ENCODE data around the gene PDE9A. TPM values are rescaled to one million over a fixed set of nuclear protein-coding genes. Genes with fewer than 3 reads are reported as not detected.

PDE9A gene
- total RNA-seq, 1 experiment from 2014 or later: 44.8 TPM

DNA sequence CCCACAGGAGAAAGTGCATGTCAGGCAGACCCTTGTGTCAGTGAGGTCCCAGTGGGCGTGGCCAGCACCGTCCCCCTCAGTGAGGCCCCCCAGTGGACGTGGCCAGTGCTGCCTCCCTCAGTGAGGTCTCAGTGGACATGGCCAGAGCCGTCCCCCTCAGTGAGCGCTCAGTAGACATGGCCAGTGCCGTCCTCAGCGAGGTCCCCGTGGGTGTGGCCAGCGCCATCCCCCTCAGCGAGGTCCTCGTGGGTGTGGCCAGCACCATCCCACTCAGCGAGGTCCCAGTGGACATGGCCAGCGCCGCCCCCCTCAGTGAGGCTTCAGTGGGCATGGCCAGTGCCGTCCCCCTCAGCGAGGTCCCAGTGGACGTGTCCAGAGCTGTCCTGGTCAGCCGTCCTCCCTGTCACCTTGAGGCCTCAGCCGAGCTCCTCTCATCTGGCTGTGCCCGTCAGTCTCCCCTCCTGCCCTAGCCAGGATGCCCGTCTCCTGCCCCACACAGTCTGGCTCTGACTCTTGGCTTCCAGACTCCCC lies 35.5 kb downstream of the PDE9A start:
- DNase-seq (ENCODE audit: low spot score) (peak; percentile 53), ATAC-seq (no peak; the same call in 1 of the 2 replicates)
- no peaks in the 10 kb centered on the region for H3K4me1 Mint-ChIP-seq
- H3K9me3 Mint-ChIP-seq: no peaks in the 10 kb centered on the region
- no peak overlapping the region for H3K4me3 Mint-ChIP-seq
- H3K27me3 Mint-ChIP-seq (ENCODE audit: low read depth): no peaks in the 10 kb centered on the region
- peaks cover 25% of the 10 kb centered on the region for H3K36me3 Mint-ChIP-seq
- ChIA-PET CTCF (interaction anchor here (1.2 kb wide), 1 partner anchor 96 kb away, joined by 3 read pairs; no protein-coding TSS in a partner anchor), POLR2A (no interaction called here)
- TF ChIP-seq, protein P1, sequence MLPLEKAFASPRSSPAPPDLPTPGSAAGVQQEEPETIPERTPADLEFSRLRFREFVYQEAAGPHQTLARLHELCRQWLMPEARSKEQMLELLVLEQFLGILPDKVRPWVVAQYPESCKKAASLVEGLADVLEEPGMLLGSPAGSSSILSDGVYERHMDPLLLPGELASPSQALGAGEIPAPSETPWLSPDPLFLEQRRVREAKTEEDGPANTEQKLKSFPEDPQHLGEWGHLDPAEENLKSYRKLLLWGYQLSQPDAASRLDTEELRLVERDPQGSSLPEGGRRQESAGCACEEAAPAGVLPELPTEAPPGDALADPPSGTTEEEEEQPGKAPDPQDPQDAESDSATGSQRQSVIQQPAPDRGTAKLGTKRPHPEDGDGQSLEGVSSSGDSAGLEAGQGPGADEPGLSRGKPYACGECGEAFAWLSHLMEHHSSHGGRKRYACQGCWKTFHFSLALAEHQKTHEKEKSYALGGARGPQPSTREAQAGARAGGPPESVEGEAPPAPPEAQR (CRISPR knock-in tag; IDR thresholded peaks at IDR 0.05): no peak
- TF ChIP-seq, protein P2, sequence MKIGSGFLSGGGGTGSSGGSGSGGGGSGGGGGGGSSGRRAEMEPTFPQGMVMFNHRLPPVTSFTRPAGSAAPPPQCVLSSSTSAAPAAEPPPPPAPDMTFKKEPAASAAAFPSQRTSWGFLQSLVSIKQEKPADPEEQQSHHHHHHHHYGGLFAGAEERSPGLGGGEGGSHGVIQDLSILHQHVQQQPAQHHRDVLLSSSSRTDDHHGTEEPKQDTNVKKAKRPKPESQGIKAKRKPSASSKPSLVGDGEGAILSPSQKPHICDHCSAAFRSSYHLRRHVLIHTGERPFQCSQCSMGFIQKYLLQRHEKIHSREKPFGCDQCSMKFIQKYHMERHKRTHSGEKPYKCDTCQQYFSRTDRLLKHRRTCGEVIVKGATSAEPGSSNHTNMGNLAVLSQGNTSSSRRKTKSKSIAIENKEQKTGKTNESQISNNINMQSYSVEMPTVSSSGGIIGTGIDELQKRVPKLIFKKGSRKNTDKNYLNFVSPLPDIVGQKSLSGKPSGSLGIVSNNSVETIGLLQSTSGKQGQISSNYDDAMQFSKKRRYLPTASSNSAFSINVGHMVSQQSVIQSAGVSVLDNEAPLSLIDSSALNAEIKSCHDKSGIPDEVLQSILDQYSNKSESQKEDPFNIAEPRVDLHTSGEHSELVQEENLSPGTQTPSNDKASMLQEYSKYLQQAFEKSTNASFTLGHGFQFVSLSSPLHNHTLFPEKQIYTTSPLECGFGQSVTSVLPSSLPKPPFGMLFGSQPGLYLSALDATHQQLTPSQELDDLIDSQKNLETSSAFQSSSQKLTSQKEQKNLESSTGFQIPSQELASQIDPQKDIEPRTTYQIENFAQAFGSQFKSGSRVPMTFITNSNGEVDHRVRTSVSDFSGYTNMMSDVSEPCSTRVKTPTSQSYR (CRISPR knock-in tag; IDR thresholded peaks at IDR 0.05): no peak
- TF ChIP-seq NR1H2 (CRISPR knock-in tag; IDR thresholded peaks at IDR 0.05) (no peak), ELF4 (CRISPR knock-in tag; IDR thresholded peaks at IDR 0.05; ENCODE audit: low read depth) (no peak), TP53 (CRISPR knock-in tag; IDR thresholded peaks at IDR 0.05) (no peak), NFE2L1 (CRISPR knock-in tag; IDR thresholded peaks at IDR 0.05) (no peak), ZNF219 (CRISPR knock-in tag; IDR thresholded peaks at IDR 0.05; ENCODE audit: borderline replicate concordance) (no peak), ZNF317 (CRISPR knock-in tag; IDR thresholded peaks at IDR 0.05; ENCODE audit: borderline replicate concordance, low read depth) (no peak), SMAD3 (CRISPR knock-in tag; IDR thresholded peaks at IDR 0.05; ENCODE audit: borderline replicate concordance) (no peak), ETV6 (CRISPR knock-in tag; IDR thresholded peaks at IDR 0.05) (no peak), NR2C2 (CRISPR knock-in tag; IDR thresholded peaks at IDR 0.05) (no peak), ZBTB21 (CRISPR knock-in tag; IDR thresholded peaks at IDR 0.05; ENCODE audit: borderline replicate concordance) (no peak), RORB (CRISPR knock-in tag; IDR thresholded peaks at IDR 0.05) (no peak), NFYB (CRISPR knock-in tag; conservative IDR thresholded peaks at IDR 0.05; ENCODE audit: low read depth) (no peak)
- TF ChIP-seq, protein P3, sequence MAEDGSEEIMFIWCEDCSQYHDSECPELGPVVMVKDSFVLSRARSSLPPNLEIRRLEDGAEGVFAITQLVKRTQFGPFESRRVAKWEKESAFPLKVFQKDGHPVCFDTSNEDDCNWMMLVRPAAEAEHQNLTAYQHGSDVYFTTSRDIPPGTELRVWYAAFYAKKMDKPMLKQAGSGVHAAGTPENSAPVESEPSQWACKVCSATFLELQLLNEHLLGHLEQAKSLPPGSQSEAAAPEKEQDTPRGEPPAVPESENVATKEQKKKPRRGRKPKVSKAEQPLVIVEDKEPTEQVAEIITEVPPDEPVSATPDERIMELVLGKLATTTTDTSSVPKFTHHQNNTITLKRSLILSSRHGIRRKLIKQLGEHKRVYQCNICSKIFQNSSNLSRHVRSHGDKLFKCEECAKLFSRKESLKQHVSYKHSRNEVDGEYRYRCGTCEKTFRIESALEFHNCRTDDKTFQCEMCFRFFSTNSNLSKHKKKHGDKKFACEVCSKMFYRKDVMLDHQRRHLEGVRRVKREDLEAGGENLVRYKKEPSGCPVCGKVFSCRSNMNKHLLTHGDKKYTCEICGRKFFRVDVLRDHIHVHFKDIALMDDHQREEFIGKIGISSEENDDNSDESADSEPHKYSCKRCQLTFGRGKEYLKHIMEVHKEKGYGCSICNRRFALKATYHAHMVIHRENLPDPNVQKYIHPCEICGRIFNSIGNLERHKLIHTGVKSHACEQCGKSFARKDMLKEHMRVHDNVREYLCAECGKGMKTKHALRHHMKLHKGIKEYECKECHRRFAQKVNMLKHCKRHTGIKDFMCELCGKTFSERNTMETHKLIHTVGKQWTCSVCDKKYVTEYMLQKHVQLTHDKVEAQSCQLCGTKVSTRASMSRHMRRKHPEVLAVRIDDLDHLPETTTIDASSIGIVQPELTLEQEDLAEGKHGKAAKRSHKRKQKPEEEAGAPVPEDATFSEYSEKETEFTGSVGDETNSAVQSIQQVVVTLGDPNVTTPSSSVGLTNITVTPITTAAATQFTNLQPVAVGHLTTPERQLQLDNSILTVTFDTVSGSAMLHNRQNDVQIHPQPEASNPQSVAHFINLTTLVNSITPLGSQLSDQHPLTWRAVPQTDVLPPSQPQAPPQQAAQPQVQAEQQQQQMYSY (CRISPR knock-in tag; IDR thresholded peaks at IDR 0.05): no peak
- TF ChIP-seq, protein P4, sequence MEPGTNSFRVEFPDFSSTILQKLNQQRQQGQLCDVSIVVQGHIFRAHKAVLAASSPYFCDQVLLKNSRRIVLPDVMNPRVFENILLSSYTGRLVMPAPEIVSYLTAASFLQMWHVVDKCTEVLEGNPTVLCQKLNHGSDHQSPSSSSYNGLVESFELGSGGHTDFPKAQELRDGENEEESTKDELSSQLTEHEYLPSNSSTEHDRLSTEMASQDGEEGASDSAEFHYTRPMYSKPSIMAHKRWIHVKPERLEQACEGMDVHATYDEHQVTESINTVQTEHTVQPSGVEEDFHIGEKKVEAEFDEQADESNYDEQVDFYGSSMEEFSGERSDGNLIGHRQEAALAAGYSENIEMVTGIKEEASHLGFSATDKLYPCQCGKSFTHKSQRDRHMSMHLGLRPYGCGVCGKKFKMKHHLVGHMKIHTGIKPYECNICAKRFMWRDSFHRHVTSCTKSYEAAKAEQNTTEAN (CRISPR knock-in tag; IDR thresholded peaks at IDR 0.05): no peak
- TF ChIP-seq, protein P5, sequence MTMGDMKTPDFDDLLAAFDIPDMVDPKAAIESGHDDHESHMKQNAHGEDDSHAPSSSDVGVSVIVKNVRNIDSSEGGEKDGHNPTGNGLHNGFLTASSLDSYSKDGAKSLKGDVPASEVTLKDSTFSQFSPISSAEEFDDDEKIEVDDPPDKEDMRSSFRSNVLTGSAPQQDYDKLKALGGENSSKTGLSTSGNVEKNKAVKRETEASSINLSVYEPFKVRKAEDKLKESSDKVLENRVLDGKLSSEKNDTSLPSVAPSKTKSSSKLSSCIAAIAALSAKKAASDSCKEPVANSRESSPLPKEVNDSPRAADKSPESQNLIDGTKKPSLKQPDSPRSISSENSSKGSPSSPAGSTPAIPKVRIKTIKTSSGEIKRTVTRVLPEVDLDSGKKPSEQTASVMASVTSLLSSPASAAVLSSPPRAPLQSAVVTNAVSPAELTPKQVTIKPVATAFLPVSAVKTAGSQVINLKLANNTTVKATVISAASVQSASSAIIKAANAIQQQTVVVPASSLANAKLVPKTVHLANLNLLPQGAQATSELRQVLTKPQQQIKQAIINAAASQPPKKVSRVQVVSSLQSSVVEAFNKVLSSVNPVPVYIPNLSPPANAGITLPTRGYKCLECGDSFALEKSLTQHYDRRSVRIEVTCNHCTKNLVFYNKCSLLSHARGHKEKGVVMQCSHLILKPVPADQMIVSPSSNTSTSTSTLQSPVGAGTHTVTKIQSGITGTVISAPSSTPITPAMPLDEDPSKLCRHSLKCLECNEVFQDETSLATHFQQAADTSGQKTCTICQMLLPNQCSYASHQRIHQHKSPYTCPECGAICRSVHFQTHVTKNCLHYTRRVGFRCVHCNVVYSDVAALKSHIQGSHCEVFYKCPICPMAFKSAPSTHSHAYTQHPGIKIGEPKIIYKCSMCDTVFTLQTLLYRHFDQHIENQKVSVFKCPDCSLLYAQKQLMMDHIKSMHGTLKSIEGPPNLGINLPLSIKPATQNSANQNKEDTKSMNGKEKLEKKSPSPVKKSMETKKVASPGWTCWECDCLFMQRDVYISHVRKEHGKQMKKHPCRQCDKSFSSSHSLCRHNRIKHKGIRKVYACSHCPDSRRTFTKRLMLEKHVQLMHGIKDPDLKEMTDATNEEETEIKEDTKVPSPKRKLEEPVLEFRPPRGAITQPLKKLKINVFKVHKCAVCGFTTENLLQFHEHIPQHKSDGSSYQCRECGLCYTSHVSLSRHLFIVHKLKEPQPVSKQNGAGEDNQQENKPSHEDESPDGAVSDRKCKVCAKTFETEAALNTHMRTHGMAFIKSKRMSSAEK (CRISPR knock-in tag; IDR thresholded peaks at IDR 0.05; ENCODE audit: borderline replicate concordance): no peak
- TF ChIP-seq, protein P6, sequence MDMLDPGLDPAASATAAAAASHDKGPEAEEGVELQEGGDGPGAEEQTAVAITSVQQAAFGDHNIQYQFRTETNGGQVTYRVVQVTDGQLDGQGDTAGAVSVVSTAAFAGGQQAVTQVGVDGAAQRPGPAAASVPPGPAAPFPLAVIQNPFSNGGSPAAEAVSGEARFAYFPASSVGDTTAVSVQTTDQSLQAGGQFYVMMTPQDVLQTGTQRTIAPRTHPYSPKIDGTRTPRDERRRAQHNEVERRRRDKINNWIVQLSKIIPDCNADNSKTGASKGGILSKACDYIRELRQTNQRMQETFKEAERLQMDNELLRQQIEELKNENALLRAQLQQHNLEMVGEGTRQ (CRISPR knock-in tag; IDR thresholded peaks at IDR 0.05): no peak
- TF ChIP-seq, protein P7, sequence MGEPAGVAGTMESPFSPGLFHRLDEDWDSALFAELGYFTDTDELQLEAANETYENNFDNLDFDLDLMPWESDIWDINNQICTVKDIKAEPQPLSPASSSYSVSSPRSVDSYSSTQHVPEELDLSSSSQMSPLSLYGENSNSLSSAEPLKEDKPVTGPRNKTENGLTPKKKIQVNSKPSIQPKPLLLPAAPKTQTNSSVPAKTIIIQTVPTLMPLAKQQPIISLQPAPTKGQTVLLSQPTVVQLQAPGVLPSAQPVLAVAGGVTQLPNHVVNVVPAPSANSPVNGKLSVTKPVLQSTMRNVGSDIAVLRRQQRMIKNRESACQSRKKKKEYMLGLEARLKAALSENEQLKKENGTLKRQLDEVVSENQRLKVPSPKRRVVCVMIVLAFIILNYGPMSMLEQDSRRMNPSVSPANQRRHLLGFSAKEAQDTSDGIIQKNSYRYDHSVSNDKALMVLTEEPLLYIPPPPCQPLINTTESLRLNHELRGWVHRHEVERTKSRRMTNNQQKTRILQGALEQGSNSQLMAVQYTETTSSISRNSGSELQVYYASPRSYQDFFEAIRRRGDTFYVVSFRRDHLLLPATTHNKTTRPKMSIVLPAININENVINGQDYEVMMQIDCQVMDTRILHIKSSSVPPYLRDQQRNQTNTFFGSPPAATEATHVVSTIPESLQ (CRISPR knock-in tag; IDR thresholded peaks at IDR 0.05): no peak
- TF ChIP-seq, protein P8, sequence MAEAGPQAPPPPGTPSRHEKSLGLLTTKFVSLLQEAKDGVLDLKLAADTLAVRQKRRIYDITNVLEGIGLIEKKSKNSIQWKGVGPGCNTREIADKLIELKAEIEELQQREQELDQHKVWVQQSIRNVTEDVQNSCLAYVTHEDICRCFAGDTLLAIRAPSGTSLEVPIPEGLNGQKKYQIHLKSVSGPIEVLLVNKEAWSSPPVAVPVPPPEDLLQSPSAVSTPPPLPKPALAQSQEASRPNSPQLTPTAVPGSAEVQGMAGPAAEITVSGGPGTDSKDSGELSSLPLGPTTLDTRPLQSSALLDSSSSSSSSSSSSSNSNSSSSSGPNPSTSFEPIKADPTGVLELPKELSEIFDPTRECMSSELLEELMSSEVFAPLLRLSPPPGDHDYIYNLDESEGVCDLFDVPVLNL (CRISPR knock-in tag; IDR thresholded peaks at IDR 0.05; ENCODE audit: borderline replicate concordance, low read depth): no peak
- H3K27ac Mint-ChIP-seq: no peak overlapping the region

All from WTC11 (cell line).